Panc1 (cell line): ENCODE measurements around the gene KDM2A.

ENCODE experiments used
- POLR2AphosphoS5 ChIP-seq: IDR thresholded peaks from 2 replicates; pipeline ENCODE4 v1.6.1; 2012; ENCODE audit warnings: mild to moderate bottlenecking, low read depth, low read length, moderate library complexity
- SIN3A ChIP-seq: IDR thresholded peaks from 2 replicates; pipeline ENCODE4 v1.6.1; 2012; ENCODE audit warnings: low read depth, mild to moderate bottlenecking, low read length, moderate library complexity, borderline replicate concordance; ENCODE audit not compliant: insufficient read depth
- TF ChIP-seq, protein P1 (sequence below): fragments of 450-650 bp; IDR thresholded peaks from 2 replicates; pipeline ENCODE4 v1.5.1; 2017; ENCODE audit warnings: mild to moderate bottlenecking
- TF ChIP-seq, protein P2 (sequence below), 2 experiments: IDR thresholded peaks; 2 replicates each; pipeline ENCODE4 v1.6.1; 2011 to 2012; ENCODE audit warnings: low read depth in 2 of 2, control low read depth in 1 of 2, low read length in 1 of 2, mild to moderate bottlenecking in 1 of 2, moderate library complexity in 1 of 2; ENCODE audit not compliant: insufficient read depth in 1 of 2

DNA sequence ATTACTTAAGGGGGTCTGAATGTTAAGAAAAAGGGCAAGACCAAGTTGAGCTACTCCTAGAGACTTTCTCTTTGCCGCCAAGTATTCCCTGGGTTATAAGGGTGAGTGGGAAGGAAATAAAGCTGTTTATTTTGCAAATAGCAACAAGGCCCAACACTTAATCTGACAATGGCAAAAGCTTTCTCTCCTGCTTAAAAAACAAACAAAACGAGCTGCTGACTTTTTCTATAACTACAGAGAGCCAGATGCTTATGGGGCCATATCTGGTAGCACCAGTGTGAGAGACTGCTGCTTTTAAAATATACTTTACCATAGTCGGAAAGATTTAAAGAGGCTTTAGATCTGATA, 2.3 kb upstream of the KDM2A start:
- TF ChIP-seq, protein P1, sequence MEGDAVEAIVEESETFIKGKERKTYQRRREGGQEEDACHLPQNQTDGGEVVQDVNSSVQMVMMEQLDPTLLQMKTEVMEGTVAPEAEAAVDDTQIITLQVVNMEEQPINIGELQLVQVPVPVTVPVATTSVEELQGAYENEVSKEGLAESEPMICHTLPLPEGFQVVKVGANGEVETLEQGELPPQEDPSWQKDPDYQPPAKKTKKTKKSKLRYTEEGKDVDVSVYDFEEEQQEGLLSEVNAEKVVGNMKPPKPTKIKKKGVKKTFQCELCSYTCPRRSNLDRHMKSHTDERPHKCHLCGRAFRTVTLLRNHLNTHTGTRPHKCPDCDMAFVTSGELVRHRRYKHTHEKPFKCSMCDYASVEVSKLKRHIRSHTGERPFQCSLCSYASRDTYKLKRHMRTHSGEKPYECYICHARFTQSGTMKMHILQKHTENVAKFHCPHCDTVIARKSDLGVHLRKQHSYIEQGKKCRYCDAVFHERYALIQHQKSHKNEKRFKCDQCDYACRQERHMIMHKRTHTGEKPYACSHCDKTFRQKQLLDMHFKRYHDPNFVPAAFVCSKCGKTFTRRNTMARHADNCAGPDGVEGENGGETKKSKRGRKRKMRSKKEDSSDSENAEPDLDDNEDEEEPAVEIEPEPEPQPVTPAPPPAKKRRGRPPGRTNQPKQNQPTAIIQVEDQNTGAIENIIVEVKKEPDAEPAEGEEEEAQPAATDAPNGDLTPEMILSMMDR: no peak
- TF ChIP-seq, protein P2, sequence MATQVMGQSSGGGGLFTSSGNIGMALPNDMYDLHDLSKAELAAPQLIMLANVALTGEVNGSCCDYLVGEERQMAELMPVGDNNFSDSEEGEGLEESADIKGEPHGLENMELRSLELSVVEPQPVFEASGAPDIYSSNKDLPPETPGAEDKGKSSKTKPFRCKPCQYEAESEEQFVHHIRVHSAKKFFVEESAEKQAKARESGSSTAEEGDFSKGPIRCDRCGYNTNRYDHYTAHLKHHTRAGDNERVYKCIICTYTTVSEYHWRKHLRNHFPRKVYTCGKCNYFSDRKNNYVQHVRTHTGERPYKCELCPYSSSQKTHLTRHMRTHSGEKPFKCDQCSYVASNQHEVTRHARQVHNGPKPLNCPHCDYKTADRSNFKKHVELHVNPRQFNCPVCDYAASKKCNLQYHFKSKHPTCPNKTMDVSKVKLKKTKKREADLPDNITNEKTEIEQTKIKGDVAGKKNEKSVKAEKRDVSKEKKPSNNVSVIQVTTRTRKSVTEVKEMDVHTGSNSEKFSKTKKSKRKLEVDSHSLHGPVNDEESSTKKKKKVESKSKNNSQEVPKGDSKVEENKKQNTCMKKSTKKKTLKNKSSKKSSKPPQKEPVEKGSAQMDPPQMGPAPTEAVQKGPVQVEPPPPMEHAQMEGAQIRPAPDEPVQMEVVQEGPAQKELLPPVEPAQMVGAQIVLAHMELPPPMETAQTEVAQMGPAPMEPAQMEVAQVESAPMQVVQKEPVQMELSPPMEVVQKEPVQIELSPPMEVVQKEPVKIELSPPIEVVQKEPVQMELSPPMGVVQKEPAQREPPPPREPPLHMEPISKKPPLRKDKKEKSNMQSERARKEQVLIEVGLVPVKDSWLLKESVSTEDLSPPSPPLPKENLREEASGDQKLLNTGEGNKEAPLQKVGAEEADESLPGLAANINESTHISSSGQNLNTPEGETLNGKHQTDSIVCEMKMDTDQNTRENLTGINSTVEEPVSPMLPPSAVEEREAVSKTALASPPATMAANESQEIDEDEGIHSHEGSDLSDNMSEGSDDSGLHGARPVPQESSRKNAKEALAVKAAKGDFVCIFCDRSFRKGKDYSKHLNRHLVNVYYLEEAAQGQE (IDR thresholded peaks at IDR 0.05; ENCODE audit: insufficient read depth in 1 of 2, low read depth in 2 of 2, low read length in 1 of 2): no peak
- no peak for TF ChIP-seq POLR2AphosphoS5
- no peak for TF ChIP-seq SIN3A
